ENCODE results near the gene OR10A3. TPM values are rescaled to one million over a fixed set of nuclear protein-coding genes. Genes with fewer than 3 reads are reported as not detected.

Gene OR10A3
- total and polyA plus RNA-seq, 2 of the 8 experiments (the other 6 are each of a cell fraction or from before 2014, with no cell fraction given): not detected

- TF ChIP-seq JUN (IDR thresholded peaks at IDR 0.05; ENCODE audit: low read depth, low read length): no peak
- TF ChIP-seq TEAD4 (IDR thresholded peaks at IDR 0.05; ENCODE audit: low read depth, low read length): peak; percentile 39; the same call in 1 of the 2 replicates
- TF ChIP-seq RBBP5 (IDR thresholded peaks at IDR 0.05; ENCODE audit: borderline replicate concordance, low read depth, low read length): no peak
- no peak for TF ChIP-seq TAF7 (optimal IDR thresholded peaks at IDR 0.05; ENCODE audit: borderline replicate concordance, low read depth, low read length)
Observed at GRCh38 chr11:7910286-7910788, 31.2 kb downstream of the OR10A3 start (continued).

Measured in H1 (cell line).